Liver (tissue), 9 donors: ENCODE measurements around the gene PTPN6. TPM values are rescaled to one million over a fixed set of nuclear protein-coding genes. Genes with fewer than 3 reads are reported as not detected.

ENCODE experiments used
- DNase-seq: peaks from one replicate; pipeline ENCODE4 v3.0.0-alpha.2; 2017; ENCODE audit warnings: low spot score
- H3K27ac ChIP-seq, 2 donors: one replicate each; pipeline ENCODE4 v1.7.0; 2013; ENCODE audit warnings: inconsistent platforms in 2 of 2, low read length in 2 of 2, control low read depth in 1 of 2, low read depth in 1 of 2, mild to moderate bottlenecking in 1 of 2
- H3K27me3 ChIP-seq, 4 donors: one replicate each; pipeline versions ENCODE4 v1.6.1 to v1.7.0; 2013; ENCODE audit warnings: low read length in 3 of 4, inconsistent platforms in 1 of 4, mild to moderate bottlenecking in 1 of 4, moderate library complexity in 1 of 4; ENCODE audit not compliant: control insufficient read depth in 4 of 4, insufficient read depth in 4 of 4
- H3K36me3 ChIP-seq, 4 donors: one replicate each; pipeline versions ENCODE4 v1.6.1 to v1.7.0; 2013; ENCODE audit warnings: low read length in 3 of 4, mild to moderate bottlenecking in 3 of 4, low read depth in 1 of 4, moderate library complexity in 1 of 4; ENCODE audit not compliant: control insufficient read depth in 4 of 4, insufficient read depth in 3 of 4
- H3K4me1 ChIP-seq, 4 donors: one replicate each; pipeline versions ENCODE4 v1.6.1 to v1.7.0; 2013; ENCODE audit warnings: low read length in 3 of 4, mild to moderate bottlenecking in 3 of 4, moderate library complexity in 1 of 4; ENCODE audit not compliant: control insufficient read depth in 4 of 4, insufficient read depth in 4 of 4
- H3K4me3 ChIP-seq, 3 donors: one replicate each; pipeline versions ENCODE4 v1.6.1 to v1.7.0; 2013; ENCODE audit warnings: low read length in 3 of 3, control low read depth in 1 of 3, low read depth in 1 of 3, mild to moderate bottlenecking in 1 of 3
- H3K9ac ChIP-seq, 2 donors: one replicate each; pipeline ENCODE4 v1.7.0; 2013; ENCODE audit warnings: low read length in 2 of 2, mild to moderate bottlenecking in 2 of 2, moderate library complexity in 2 of 2, control low read depth in 1 of 2, low read depth in 1 of 2
- H3K9me3 ChIP-seq, 4 donors: one replicate each; pipeline versions ENCODE4 v1.6.1 to v1.7.0; 2013; ENCODE audit warnings: low read length in 3 of 4; ENCODE audit not compliant: control insufficient read depth in 4 of 4
- ATF3 ChIP-seq: IDR thresholded peaks from 2 replicates; pipeline ENCODE4 v1.6.1; 2016; ENCODE audit warnings: antibody characterized with exemption
- EGR1 ChIP-seq, 2 donors: IDR thresholded peaks; 2 replicates each; pipeline ENCODE4 v1.6.1; 2016 to 2018; ENCODE audit warnings: antibody characterized with exemption in 2 of 2, low read depth in 2 of 2
- FOXA2 ChIP-seq: IDR thresholded peaks from 2 replicates; pipeline ENCODE4 v1.6.1; 2016; ENCODE audit warnings: antibody characterized with exemption
- HNF4A ChIP-seq, 2 donors: conservative IDR thresholded peaks; 2 replicates each; pipeline ENCODE4 v1.6.1; 2016; ENCODE audit warnings: antibody characterized with exemption in 2 of 2, mild to moderate bottlenecking in 2 of 2
- HNF4G ChIP-seq: IDR thresholded peaks from 2 replicates; pipeline ENCODE4 v1.6.1; 2016; ENCODE audit warnings: antibody characterized with exemption
- JUND ChIP-seq, 2 donors: IDR thresholded peaks; 2 replicates each; pipeline ENCODE4 v1.6.1; 2016; ENCODE audit warnings: antibody characterized with exemption in 2 of 2
- NR2F2 ChIP-seq: IDR thresholded peaks from 2 replicates; pipeline ENCODE4 v1.6.1; 2016; ENCODE audit warnings: antibody characterized with exemption
- RAD21 ChIP-seq, 2 donors: IDR thresholded peaks; 2 replicates each; pipeline ENCODE4 v1.6.1; 2016; ENCODE audit warnings: antibody characterized with exemption in 2 of 2, mild to moderate bottlenecking in 2 of 2
- REST ChIP-seq: IDR thresholded peaks from 2 replicates; pipeline ENCODE4 v1.6.1; 2016; ENCODE audit warnings: antibody characterized with exemption, mild to moderate bottlenecking
- RXRA ChIP-seq, 2 donors: IDR thresholded peaks; 2 replicates each; pipeline ENCODE4 v1.6.1; 2017 to 2018; ENCODE audit warnings: antibody characterized with exemption in 2 of 2, mild to moderate bottlenecking in 1 of 2
- SP1 ChIP-seq: IDR thresholded peaks from 2 replicates; pipeline ENCODE4 v1.6.1; 2018; ENCODE audit warnings: antibody characterized with exemption, mild to moderate bottlenecking
- TAF1 ChIP-seq: conservative IDR thresholded peaks from 2 replicates; pipeline ENCODE4 v1.6.1; 2016; ENCODE audit warnings: antibody characterized with exemption, mild to moderate bottlenecking
- YY1 ChIP-seq: IDR thresholded peaks from 2 replicates; pipeline ENCODE4 v1.6.1; 2016; ENCODE audit warnings: antibody characterized with exemption, mild to moderate bottlenecking
- WGBS: extraction: QIAGEN DNeasy Blood & Tissue Kit; methylation state at CpG from one replicate; pipeline ENCODE4 v1.1.7; 2013; 5-methylcytosine and 5-hydroxymethylcytosine counted together
- polyA plus RNA-seq, 2 donors: library from polyadenylated mRNA; stranded (reverse) in 1 of 2; unstranded in 1 of 2; fragments of 200-250 nt in 1 of 2; fragments of >200 nt in 1 of 2; fragmentation: Nextera tagmentation in 1 of 2; extraction: Ambion mirVana in 1 of 2; gene quantifications; one replicate each; pipeline versions ENCODE4 v1.2.1 to v1.2.3, GENCODE V29; 2013 to 2015
- total RNA-seq, 2 donors: library from RNA; depleted of rRNA; stranded (reverse); fragments of >200 nt; gene quantifications; one replicate each; pipeline ENCODE4 v1.2.3, GENCODE V29; 2014
- TF ChIP-seq, protein P1 (sequence below): IDR thresholded peaks from 2 replicates; pipeline ENCODE4 v1.6.1; 2016; ENCODE audit warnings: antibody characterized with exemption
- TF ChIP-seq, protein P2 (sequence below): IDR thresholded peaks from 2 replicates; pipeline ENCODE4 v1.6.1; 2016; ENCODE audit warnings: antibody characterized with exemption
- TF ChIP-seq, protein P3 (sequence below): fragments of 150-350 bp; IDR thresholded peaks from 2 replicates; pipeline ENCODE4 v1.5.1; 2017; ENCODE audit warnings: improper control_type of control experiment, low read depth, low read length; ENCODE audit not compliant: missing input control
- donor health status: healthy.
- donor health status: healthy.
- donor health status: healthy.
- donor health status: healthy.
- donor health status: healthy.

PTPN6 gene
- total and polyA plus RNA-seq, 4 donors = 15.2 to 41.0 (median 19.6) TPM

DNA sequence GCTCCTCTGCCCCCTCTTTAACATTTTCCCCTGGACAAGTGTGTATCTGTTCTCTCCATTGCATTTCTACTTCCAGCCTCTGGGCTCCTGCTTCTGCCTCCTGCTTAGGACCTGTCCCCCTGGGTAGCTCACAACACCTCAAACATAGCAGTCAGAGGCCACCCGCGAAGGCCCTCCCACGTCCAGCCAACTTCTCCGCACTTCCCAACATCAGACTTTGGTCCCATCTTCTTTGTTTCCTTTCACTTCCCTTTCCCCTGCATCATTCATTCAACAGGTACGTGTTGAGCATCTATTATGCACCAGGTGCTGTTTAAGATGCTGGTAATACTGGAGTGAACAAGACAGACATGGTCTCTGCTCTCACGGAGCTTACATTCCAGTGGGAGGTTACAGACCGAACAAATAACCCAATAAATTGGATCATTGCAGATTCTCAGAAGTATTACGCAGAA, 4.2 kb upstream of the PTPN6 start:
- TF ChIP-seq, protein P1, sequence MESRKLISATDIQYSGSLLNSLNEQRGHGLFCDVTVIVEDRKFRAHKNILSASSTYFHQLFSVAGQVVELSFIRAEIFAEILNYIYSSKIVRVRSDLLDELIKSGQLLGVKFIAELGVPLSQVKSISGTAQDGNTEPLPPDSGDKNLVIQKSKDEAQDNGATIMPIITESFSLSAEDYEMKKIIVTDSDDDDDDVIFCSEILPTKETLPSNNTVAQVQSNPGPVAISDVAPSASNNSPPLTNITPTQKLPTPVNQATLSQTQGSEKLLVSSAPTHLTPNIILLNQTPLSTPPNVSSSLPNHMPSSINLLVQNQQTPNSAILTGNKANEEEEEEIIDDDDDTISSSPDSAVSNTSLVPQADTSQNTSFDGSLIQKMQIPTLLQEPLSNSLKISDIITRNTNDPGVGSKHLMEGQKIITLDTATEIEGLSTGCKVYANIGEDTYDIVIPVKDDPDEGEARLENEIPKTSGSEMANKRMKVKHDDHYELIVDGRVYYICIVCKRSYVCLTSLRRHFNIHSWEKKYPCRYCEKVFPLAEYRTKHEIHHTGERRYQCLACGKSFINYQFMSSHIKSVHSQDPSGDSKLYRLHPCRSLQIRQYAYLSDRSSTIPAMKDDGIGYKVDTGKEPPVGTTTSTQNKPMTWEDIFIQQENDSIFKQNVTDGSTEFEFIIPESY = no peak
- TF ChIP-seq TAF1 (no peak), SP1 (no peak), ATF3 (no peak), REST (no peak), EGR1 (IDR thresholded peaks at IDR 0.05; ENCODE audit: low read depth in 2 of 2) (no peak), YY1 (no peak), HNF4G (no peak), JUND (IDR thresholded peaks at IDR 0.05) (no peak), FOXA2 (no peak), HNF4A (conservative IDR thresholded peaks at IDR 0.05) (no peak), RAD21 (IDR thresholded peaks at IDR 0.05) (no peak), RXRA (IDR thresholded peaks at IDR 0.05) (no peak)
- TF ChIP-seq, protein P2, sequence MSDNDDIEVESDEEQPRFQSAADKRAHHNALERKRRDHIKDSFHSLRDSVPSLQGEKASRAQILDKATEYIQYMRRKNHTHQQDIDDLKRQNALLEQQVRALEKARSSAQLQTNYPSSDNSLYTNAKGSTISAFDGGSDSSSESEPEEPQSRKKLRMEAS = no peak
- TF ChIP-seq, protein P3, sequence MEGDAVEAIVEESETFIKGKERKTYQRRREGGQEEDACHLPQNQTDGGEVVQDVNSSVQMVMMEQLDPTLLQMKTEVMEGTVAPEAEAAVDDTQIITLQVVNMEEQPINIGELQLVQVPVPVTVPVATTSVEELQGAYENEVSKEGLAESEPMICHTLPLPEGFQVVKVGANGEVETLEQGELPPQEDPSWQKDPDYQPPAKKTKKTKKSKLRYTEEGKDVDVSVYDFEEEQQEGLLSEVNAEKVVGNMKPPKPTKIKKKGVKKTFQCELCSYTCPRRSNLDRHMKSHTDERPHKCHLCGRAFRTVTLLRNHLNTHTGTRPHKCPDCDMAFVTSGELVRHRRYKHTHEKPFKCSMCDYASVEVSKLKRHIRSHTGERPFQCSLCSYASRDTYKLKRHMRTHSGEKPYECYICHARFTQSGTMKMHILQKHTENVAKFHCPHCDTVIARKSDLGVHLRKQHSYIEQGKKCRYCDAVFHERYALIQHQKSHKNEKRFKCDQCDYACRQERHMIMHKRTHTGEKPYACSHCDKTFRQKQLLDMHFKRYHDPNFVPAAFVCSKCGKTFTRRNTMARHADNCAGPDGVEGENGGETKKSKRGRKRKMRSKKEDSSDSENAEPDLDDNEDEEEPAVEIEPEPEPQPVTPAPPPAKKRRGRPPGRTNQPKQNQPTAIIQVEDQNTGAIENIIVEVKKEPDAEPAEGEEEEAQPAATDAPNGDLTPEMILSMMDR = no peak
- Histone ChIP-seq H3K9me3 (no peaks in the 10 kb centered on the region), H3K9ac (peak overlapping the region in 1 of 2 donors; percentile 52), H3K27me3 (no peaks in the 10 kb centered on the region), H3K4me1 (peaks cover 9 to 38% (median 27%) of the 10 kb centered on the region in 4 donors), H3K4me3 (peak overlapping the region; percentile 56 to 69 (median 67)), H3K36me3 (no peaks in the 10 kb centered on the region), H3K27ac (peak overlapping the region; percentile 86 to 96)
- WGBS = 50% methylated on average over 8 of the region's 8 CpGs
- DNase-seq = no peak

- Histone ChIP-seq H3K9me3 (no peaks in the 10 kb centered on the region), H3K27me3 (no peaks in the 10 kb centered on the region), H3K36me3 (no peaks in the 10 kb centered on the region), H3K4me1 (peaks cover 9 to 38% (median 27%) of the 10 kb centered on the region in 4 donors), H3K4me3 (no peak overlapping the region), H3K27ac (no peak overlapping the region), H3K9ac (no peak overlapping the region)
- DNase-seq = no peak
- WGBS = 87% methylated on average over 8 of the region's 8 CpGs
- TF ChIP-seq NR2F2 = no peak
- no peak for TF ChIP-seq ATF3
- no peak for TF ChIP-seq RAD21 (IDR thresholded peaks at IDR 0.05)
- no peak for TF ChIP-seq SP1
These were observed 3.5 kb upstream of the PTPN6 start for GRCh38 chr12:6947615-6948014.
